OCI-LY7 (cell line): ENCODE results near the gene BCL2L13. TPM values are rescaled to one million over a fixed set of nuclear protein-coding genes. Genes with fewer than 3 reads are reported as not detected.

Experiments used
- BruUV-seq: library from RNA; stranded (reverse); fragments of 400-500 nt; replicated peaks from 2 replicates; lab custom pipeline; 2021; lab: Mats Ljungman, UMichigan
- CTCF ChIA-PET: fragments of 300-600 bp; sonication (Branson Sonifier 250); formaldehyde crosslinking; loops from one replicate; lab custom pipeline; 2022; ENCODE audit warnings: antibody characterized with exemption; ENCODE audit not compliant: unreplicated experiment; lab: Charles Lee
- POLR2A ChIA-PET: fragments of 300-600 bp; sonication (Branson Sonifier 250); formaldehyde crosslinking; loops from one replicate; lab custom pipeline; 2022; ENCODE audit warnings: antibody characterized with exemption; lab: Charles Lee
- DNase-seq: peaks from one replicate; pipeline ENCODE4 v3.0.0-alpha.2; 2015; ENCODE audit warnings: low spot score
- H2AFZ ChIP-seq: fragments of 200-600 bp; sonication (generic), shearing (Covaris generic); 2 replicates; pipeline ENCODE4 v1.6.1; 2014; ENCODE audit warnings: mild to moderate bottlenecking, antibody characterized with exemption, low read length, moderate library complexity
- H3K27ac ChIP-seq: fragments of 200-600 bp; sonication (generic); 2 replicates; pipeline ENCODE4 v1.5.1; 2014; ENCODE audit warnings: mixed run types, low read depth, mild to moderate bottlenecking, moderate library complexity, low read length, inconsistent platforms; ENCODE audit not compliant: poor library complexity, severe bottlenecking
- H3K36me3 ChIP-seq: fragments of 200-600 bp; sonication (generic); 2 replicates; pipeline ENCODE4 v1.6.1; 2014; ENCODE audit warnings: mild to moderate bottlenecking, antibody characterized with exemption, low read length, moderate library complexity, mixed read lengths; ENCODE audit not compliant: insufficient read depth
- H3K4me1 ChIP-seq: fragments of 200-600 bp; sonication (generic); 2 replicates; pipeline ENCODE4 v1.5.1; 2014; ENCODE audit warnings: mild to moderate bottlenecking, low read length; ENCODE audit not compliant: insufficient read depth, poor library complexity, severe bottlenecking
- H3K4me2 ChIP-seq: fragments of 200-600 bp; sonication (generic); 2 replicates; pipeline ENCODE4 v1.6.1; 2014; ENCODE audit warnings: mild to moderate bottlenecking, low read length
- H3K4me3 ChIP-seq: fragments of 200-600 bp; sonication (generic); 2 replicates; pipeline ENCODE4 v1.5.1; 2014; ENCODE audit warnings: mild to moderate bottlenecking, low read depth, low read length; ENCODE audit not compliant: poor library complexity, severe bottlenecking
- H3K79me2 ChIP-seq: fragments of 200-600 bp; sonication (generic); 2 replicates; pipeline ENCODE4 v1.6.1; 2016; ENCODE audit warnings: low read depth, mild to moderate bottlenecking, low read length, moderate library complexity, mixed read lengths; ENCODE audit not compliant: insufficient read depth
- H3K9me2 ChIP-seq: fragments of 200-600 bp; sonication (generic); 2 replicates; pipeline ENCODE4 v1.6.1; 2016; ENCODE audit warnings: mild to moderate bottlenecking, low read length, mixed read lengths; ENCODE audit not compliant: insufficient read depth
- H3K9me3 ChIP-seq: fragments of 200-600 bp; sonication (generic); 2 replicates; pipeline ENCODE4 v1.6.1; 2014; ENCODE audit warnings: mild to moderate bottlenecking, mixed run types, low read length, mixed read lengths
- H4K20me1 ChIP-seq: fragments of 200-600 bp; sonication (generic); 2 replicates; pipeline ENCODE4 v1.6.1; 2014; ENCODE audit warnings: mild to moderate bottlenecking, antibody characterized with exemption, low read length, moderate library complexity, mixed read lengths; ENCODE audit not compliant: insufficient read depth
- EZH2phosphoT487 ChIP-seq: fragments of 200-600 bp; sonication (generic); IDR thresholded peaks from 2 replicates; pipeline ENCODE4 v1.6.1; 2018; ENCODE audit warnings: low read depth, borderline replicate concordance, mild to moderate bottlenecking, mixed run types, antibody characterized with exemption, low read length, moderate library complexity, mixed read lengths
- intact Hi-C: fragments of 100-400 bp; cut with micrococcal nuclease; formaldehyde crosslinking; loops from one replicate; pipeline ENCODE4 v1.10.0; 2022; ENCODE audit not compliant: unreplicated experiment
- total RNA-seq, 2 experiments: library from RNA; depleted of rRNA in 1 of 2; stranded (reverse); fragments of >200 nt in 1 of 2; shearing (Covaris generic) in 1 of 2; gene quantifications; 2 replicates each; pipeline ENCODE4 v1.2.3, GENCODE V29; 2014 to 2022
- TF ChIP-seq, protein P1 (sequence below): fragments of 200-600 bp; sonication (generic); conservative IDR thresholded peaks from 2 replicates; pipeline ENCODE4 v1.5.1; 2014; ENCODE audit warnings: mild to moderate bottlenecking, antibody characterized with exemption, low read length, moderate library complexity, mixed read lengths

Gene BCL2L13
- total RNA-seq, 2 experiments from 2014 or later, result 25.2 to 38.3 TPM

DNA sequence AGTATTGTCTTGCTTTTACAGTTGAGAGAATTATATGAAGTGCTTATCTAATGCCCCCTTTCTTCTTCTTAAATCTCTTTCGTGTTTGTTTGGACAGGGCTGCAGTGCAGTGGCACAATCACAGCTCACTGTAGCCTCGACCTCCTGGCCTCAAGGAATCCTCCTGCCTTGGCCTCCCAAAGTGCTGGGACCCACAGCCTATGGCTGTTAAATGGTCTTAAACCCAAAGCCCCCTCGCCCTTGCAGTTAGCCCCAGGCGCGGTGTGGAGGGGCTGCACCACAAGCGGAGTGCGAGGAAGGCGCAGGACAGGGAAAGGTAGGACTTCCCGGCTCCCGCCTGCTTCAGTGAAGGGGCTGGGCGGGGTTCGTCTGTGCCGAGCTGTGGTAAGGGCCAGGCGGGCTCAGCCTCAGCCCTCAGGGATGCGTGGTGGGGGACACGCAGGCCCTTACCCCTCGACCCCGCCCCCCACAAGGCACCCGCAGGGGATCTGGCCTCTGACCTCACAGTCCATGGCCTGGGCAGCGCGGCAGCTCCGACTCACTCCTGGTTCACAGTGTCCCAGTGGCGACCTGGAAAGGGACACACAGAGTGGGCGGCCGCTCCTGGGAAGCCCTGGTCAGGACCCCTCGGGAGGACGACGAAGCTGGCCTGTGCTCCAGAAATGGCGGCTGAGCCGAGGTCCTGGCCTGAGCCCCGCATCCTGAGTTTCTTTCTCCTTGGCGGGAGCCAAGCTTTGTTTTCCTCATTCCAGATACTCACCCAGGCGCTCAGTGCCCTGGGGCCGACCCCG, 111.2 kb downstream of the BCL2L13 start:
- no peak for DNase-seq
- Histone ChIP-seq H3K36me3 (peaks cover 5% of the 10 kb centered on the region; the same call in 1 of the 2 replicates), H2AFZ (no peak overlapping the region), H3K27ac (no peak overlapping the region), H3K9me2 (no peaks in the 10 kb centered on the region), H3K79me2 (no peaks in the 10 kb centered on the region), H3K4me1 (peaks cover 7% of the 10 kb centered on the region), H4K20me1 (no peaks in the 10 kb centered on the region), H3K4me3 (no peak overlapping the region), H3K9me3 (no peaks in the 10 kb centered on the region), H3K4me2 (no peak overlapping the region)
- no TSS peak for BruUV-seq
- TF ChIP-seq, protein P1, sequence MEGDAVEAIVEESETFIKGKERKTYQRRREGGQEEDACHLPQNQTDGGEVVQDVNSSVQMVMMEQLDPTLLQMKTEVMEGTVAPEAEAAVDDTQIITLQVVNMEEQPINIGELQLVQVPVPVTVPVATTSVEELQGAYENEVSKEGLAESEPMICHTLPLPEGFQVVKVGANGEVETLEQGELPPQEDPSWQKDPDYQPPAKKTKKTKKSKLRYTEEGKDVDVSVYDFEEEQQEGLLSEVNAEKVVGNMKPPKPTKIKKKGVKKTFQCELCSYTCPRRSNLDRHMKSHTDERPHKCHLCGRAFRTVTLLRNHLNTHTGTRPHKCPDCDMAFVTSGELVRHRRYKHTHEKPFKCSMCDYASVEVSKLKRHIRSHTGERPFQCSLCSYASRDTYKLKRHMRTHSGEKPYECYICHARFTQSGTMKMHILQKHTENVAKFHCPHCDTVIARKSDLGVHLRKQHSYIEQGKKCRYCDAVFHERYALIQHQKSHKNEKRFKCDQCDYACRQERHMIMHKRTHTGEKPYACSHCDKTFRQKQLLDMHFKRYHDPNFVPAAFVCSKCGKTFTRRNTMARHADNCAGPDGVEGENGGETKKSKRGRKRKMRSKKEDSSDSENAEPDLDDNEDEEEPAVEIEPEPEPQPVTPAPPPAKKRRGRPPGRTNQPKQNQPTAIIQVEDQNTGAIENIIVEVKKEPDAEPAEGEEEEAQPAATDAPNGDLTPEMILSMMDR, result no peak
- no peak for TF ChIP-seq EZH2phosphoT487
- ChIA-PET POLR2A (interaction anchor here (0.6 to 1.0 kb wide), 2 partner anchors 23 to 82 kb away, joined by 3 to 6 read pairs; no protein-coding TSS in a partner anchor), CTCF (no interaction called here)
- intact Hi-C loops, result no loop called here

DNA sequence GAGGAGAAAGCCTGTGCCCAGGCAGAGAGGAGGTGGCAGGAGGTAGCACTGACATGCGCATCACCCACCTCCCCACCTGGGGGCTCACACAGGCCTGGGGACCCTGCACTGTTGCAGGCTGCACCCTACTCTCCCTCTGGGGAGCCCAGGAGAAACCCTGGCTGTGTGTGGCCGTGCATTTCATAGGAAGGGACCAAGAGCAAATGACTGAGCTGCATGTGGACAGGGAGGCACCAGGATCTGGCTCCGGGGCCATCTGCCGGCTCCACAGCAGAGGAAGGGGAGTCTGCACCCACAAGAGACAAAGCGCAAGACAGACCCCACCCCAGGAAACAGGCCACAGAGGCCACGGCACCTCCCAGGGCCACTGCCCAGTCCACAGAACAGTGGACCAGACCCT, 113.0 kb downstream of the BCL2L13 start:
- Histone ChIP-seq H3K4me2 (no peak overlapping the region), H3K4me3 (no peak overlapping the region), H2AFZ (no peak overlapping the region), H4K20me1 (no peaks in the 10 kb centered on the region), H3K9me3 (no peaks in the 10 kb centered on the region), H3K4me1 (no peaks in the 10 kb centered on the region), H3K27ac (no peak overlapping the region), H3K36me3 (peaks cover 10% of the 10 kb centered on the region; the same call in 1 of the 2 replicates), H3K9me2 (no peaks in the 10 kb centered on the region), H3K79me2 (no peaks in the 10 kb centered on the region)
- no TSS peak for BruUV-seq
- intact Hi-C loops, result no loop called here
- ChIA-PET CTCF (interaction anchor here (1.2 kb wide), 1 partner anchor 33 kb away, joined by 4 read pairs; no protein-coding TSS in a partner anchor), POLR2A (no interaction called here)
- no peak for TF ChIP-seq EZH2phosphoT487
- TF ChIP-seq, protein P1, result no peak
- DNase-seq, result no peak
